Endothelial cell (in vitro differentiated cells): Measurements from ENCODE around the gene SUSD6. TPM values are rescaled to one million over a fixed set of nuclear protein-coding genes. Genes with fewer than 3 reads are reported as not detected.

Experiments
- DNase-seq: peaks from one replicate; pipeline ENCODE4 v3.0.0; 2021; ENCODE audit warnings: low spot score
- H3K27ac Mint-ChIP-seq: one replicate; pipeline ENCODE4 v1.8.0; 2021; ENCODE audit warnings: mixed read lengths, inconsistent platforms; ENCODE audit not compliant: unreplicated experiment
- H3K27me3 Mint-ChIP-seq: one replicate; pipeline ENCODE4 v1.8.0; 2021; ENCODE audit warnings: mild to moderate bottlenecking, moderate library complexity, mixed read lengths, inconsistent platforms; ENCODE audit not compliant: unreplicated experiment
- H3K36me3 Mint-ChIP-seq: one replicate; pipeline ENCODE4 v1.8.0; 2021; ENCODE audit warnings: mild to moderate bottlenecking, low read depth, mixed read lengths, inconsistent platforms; ENCODE audit not compliant: unreplicated experiment
- H3K4me1 Mint-ChIP-seq: one replicate; pipeline ENCODE4 v1.8.0; 2021; ENCODE audit warnings: mild to moderate bottlenecking, mixed read lengths, inconsistent platforms; ENCODE audit not compliant: unreplicated experiment
- H3K4me3 Mint-ChIP-seq: one replicate; pipeline ENCODE4 v1.8.0; 2021; ENCODE audit warnings: mild to moderate bottlenecking, mixed read lengths, inconsistent platforms; ENCODE audit not compliant: unreplicated experiment
- H3K9me3 Mint-ChIP-seq: one replicate; pipeline ENCODE4 v1.8.0; 2021; ENCODE audit warnings: mixed read lengths, inconsistent platforms; ENCODE audit not compliant: unreplicated experiment
- CTCF ChIP-seq: fragments of 200-600 bp; sonication (generic); IDR thresholded peaks from one replicate; pipeline ENCODE4 v1.5.0; 2021; ENCODE audit warnings: antibody characterized with exemption; ENCODE audit not compliant: unreplicated experiment
- total RNA-seq: library from RNA; stranded (reverse); fragmentation: NEBNext Ultra II Directional; extraction: Animal tissue kit (Norgen Biotek cat#: 25700); gene quantifications from one replicate; pipeline ENCODE4 v1.2.1, GENCODE V29; 2021; ENCODE audit not compliant: unreplicated experiment

Gene SUSD6
- total RNA-seq, 1 donor from 2014 or later, result 71.5 TPM

GRCh38 chr14:69708586-69709560 lies 97.5 kb downstream of the SUSD6 start:
- TF ChIP-seq CTCF, result no peak
- Mint-ChIP-seq H3K27ac (peak overlapping the region; percentile 36), H3K4me1 (peaks cover 72% of the 10 kb centered on the region), H3K27me3 (peaks cover 15% of the 10 kb centered on the region), H3K9me3 (no peaks in the 10 kb centered on the region), H3K36me3 (peaks cover 59% of the 10 kb centered on the region), H3K4me3 (no peak overlapping the region)
- DNase-seq, result no peak

- DNase-seq, result no peak
- peaks cover 55% of the 10 kb centered on the region for H3K36me3 Mint-ChIP-seq
- H3K27ac Mint-ChIP-seq, result peak overlapping the region; percentile 68
- peaks cover 20% of the 10 kb centered on the region for H3K27me3 Mint-ChIP-seq
- no peak for TF ChIP-seq CTCF
- peak overlapping the region; percentile 70 for H3K4me3 Mint-ChIP-seq
- H3K4me1 Mint-ChIP-seq, result peaks cover 70% of the 10 kb centered on the region
- no peaks in the 10 kb centered on the region for H3K9me3 Mint-ChIP-seq
These were observed 99.0 kb downstream of the SUSD6 start for GRCh38 chr14:69710378-69710777.

- Mint-ChIP-seq H3K4me3 (no peak overlapping the region), H3K9me3 (no peaks in the 10 kb centered on the region), H3K36me3 (peaks cover 53% of the 10 kb centered on the region), H3K4me1 (peaks cover 69% of the 10 kb centered on the region), H3K27me3 (peaks cover 26% of the 10 kb centered on the region), H3K27ac (peak overlapping the region; percentile 68)
- no peak for DNase-seq
- TF ChIP-seq CTCF, result no peak
These were observed 99.7 kb downstream of the SUSD6 start for GRCh38 chr14:69711065-69711464.

GRCh38 chr14:69711477-69711876 lies 100.1 kb downstream of the SUSD6 start:
- Mint-ChIP-seq H3K4me1 (peaks cover 70% of the 10 kb centered on the region), H3K27ac (peak overlapping the region; percentile 57), H3K4me3 (no peak overlapping the region), H3K36me3 (peaks cover 52% of the 10 kb centered on the region), H3K27me3 (peaks cover 30% of the 10 kb centered on the region), H3K9me3 (no peaks in the 10 kb centered on the region)
- DNase-seq, result no peak
- no peak for TF ChIP-seq CTCF

GRCh38 chr14:69711881-69712560 lies 100.6 kb downstream of the SUSD6 start:
- H3K9me3 Mint-ChIP-seq, result no peaks in the 10 kb centered on the region
- H3K36me3 Mint-ChIP-seq, result peaks cover 47% of the 10 kb centered on the region
- peak overlapping the region; percentile 99 for H3K27ac Mint-ChIP-seq
- peaks cover 30% of the 10 kb centered on the region for H3K27me3 Mint-ChIP-seq
- DNase-seq, result no peak
- no peak for TF ChIP-seq CTCF
- H3K4me3 Mint-ChIP-seq, result no peak overlapping the region
- H3K4me1 Mint-ChIP-seq, result peaks cover 70% of the 10 kb centered on the region
